ENCODE results near the gene TLR7.

Gene TLR7

GRCh38 chrX:12930150-12930549 lies 63.3 kb downstream of the TLR7 start:
- DNase-seq (ENCODE audit: low spot score): no peak

- no peak for DNase-seq (ENCODE audit: low spot score)
These were observed 65.4 kb downstream of the TLR7 start for GRCh38 chrX:12932244-12932643.

DNA sequence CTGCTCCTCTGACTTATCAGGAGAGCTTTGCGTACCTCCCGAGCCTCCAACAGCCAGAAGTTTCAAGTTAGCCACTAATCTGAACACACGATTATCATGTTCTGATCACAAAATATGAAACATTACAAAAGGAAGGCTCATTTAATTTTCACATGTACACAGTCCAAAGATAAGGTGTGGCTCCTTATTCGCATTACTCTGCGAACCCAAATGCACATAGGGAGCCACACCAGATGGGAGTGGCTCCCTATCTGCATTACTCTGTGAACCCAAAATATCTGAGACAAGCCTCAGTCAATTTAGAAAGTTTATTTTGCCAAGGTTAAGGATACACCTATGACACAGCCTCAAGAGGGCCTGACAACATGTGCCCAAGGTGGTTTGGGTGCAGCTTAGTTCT lies 68.0 kb downstream of the TLR7 start:
- DNase-seq (ENCODE audit: low spot score): no peak

DNA sequence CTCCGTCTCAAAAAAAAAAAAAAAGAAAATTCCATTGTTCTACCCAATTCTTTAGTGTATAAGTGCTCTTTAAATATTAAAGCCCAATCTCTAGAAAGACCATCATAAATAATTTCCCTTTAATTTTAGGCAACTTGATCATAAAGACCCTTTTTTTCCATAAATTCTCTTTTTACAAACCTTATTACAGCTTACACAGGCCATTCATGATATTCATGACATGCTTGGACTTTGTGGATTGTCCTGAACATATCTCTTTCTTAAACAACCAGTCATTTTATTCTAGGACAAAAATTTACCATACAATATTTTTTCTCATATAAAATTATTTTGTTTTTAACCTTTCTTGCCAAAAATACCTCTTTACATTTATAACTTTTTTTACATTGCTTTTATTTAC lies 70.1 kb downstream of the TLR7 start:
- DNase-seq (ENCODE audit: low spot score): no peak
